Measurements from ENCODE around the gene RTN4RL1. TPM values are rescaled to one million over a fixed set of nuclear protein-coding genes. Genes with fewer than 3 reads are reported as not detected.

The RTN4RL1 gene
- total RNA-seq, 2 experiments from 2014 or later = not detected

DNA sequence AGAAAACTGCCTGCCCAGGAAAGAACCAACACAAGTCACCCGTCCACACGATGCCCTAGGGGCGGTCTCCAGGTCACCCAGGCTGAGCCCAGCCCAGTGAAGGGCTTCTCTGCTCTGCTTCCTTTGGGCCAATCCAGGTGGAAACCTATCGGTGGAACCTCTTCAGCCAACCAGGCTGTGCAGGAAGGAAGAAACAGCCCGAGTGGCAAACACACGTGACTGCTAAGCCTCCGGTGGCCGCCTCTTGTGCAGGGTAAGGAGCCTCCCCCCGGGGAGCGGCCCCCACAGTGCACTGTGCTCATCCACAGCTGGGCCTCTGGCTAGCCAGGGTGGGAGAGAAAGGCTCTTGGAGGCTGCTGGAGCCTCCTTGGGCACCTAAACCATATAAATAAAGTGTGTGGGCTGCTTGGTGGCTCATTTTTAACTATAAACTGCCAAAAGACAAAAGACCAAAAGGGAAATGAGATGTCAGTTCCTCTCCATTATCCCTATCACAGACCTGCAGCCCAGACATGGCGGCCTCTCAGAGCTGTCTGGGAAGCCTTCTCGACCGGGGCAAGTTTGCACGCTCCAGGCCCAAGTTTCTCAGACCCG lies 2.4 kb downstream of the RTN4RL1 start:
- no TSS peak for BruUV-seq (replicated peaks)
- no peak overlapping the region for H3K27ac ChIP-seq (ENCODE audit: low read depth, low read length, poor library complexity, severe bottlenecking)
- TF ChIP-seq EZH2phosphoT487 (IDR thresholded peaks at IDR 0.05; ENCODE audit: borderline replicate concordance, low read depth, low read length) = no peak
- TF ChIP-seq CTCF (conservative IDR thresholded peaks at IDR 0.05; ENCODE audit: low read length) = no peak
- POLR2A ChIA-PET = no interaction called here
- H3K4me2 ChIP-seq (ENCODE audit: low read length) = no peak overlapping the region
- H3K4me1 ChIP-seq (ENCODE audit: insufficient read depth, low read length, poor library complexity, severe bottlenecking) = peaks cover 6% of the 10 kb centered on the region
- CTCF ChIA-PET (ENCODE audit: unreplicated experiment) = no interaction called here
- no peak overlapping the region for H2AFZ ChIP-seq (ENCODE audit: low read length)
- H3K9me2 ChIP-seq (ENCODE audit: insufficient read depth, low read length) = no peaks in the 10 kb centered on the region
- no peak for DNase-seq (ENCODE audit: low spot score)
- no peaks in the 10 kb centered on the region for H4K20me1 ChIP-seq (ENCODE audit: insufficient read depth, low read length)
- intact Hi-C loops (cut with micrococcal nuclease; ENCODE audit: unreplicated experiment) = no loop called here
- H3K9me3 ChIP-seq (ENCODE audit: low read length) = no peaks in the 10 kb centered on the region
- H3K79me2 ChIP-seq (ENCODE audit: insufficient read depth, low read depth, low read length) = no peaks in the 10 kb centered on the region
- no peak overlapping the region for H3K4me3 ChIP-seq (ENCODE audit: low read depth, low read length, poor library complexity, severe bottlenecking)
- no peaks in the 10 kb centered on the region for H3K36me3 ChIP-seq (ENCODE audit: insufficient read depth, low read length)

GRCh38 chr17:2020721-2021120 lies 4.4 kb downstream of the RTN4RL1 start:
- H3K79me2 ChIP-seq (ENCODE audit: insufficient read depth, low read depth, low read length) = no peaks in the 10 kb centered on the region
- H3K9me3 ChIP-seq (ENCODE audit: low read length) = no peaks in the 10 kb centered on the region
- peaks cover 9% of the 10 kb centered on the region for H3K4me1 ChIP-seq (ENCODE audit: insufficient read depth, low read length, poor library complexity, severe bottlenecking)
- CTCF ChIA-PET (ENCODE audit: unreplicated experiment) = no interaction called here
- H3K4me3 ChIP-seq (ENCODE audit: low read depth, low read length, poor library complexity, severe bottlenecking) = no peak overlapping the region
- POLR2A ChIA-PET = no interaction called here
- H3K9me2 ChIP-seq (ENCODE audit: insufficient read depth, low read length) = no peaks in the 10 kb centered on the region
- no peak overlapping the region for H3K27ac ChIP-seq (ENCODE audit: low read depth, low read length, poor library complexity, severe bottlenecking)
- BruUV-seq (replicated peaks) = no TSS peak
- no peaks in the 10 kb centered on the region for H4K20me1 ChIP-seq (ENCODE audit: insufficient read depth, low read length)
- TF ChIP-seq EZH2phosphoT487 (IDR thresholded peaks at IDR 0.05; ENCODE audit: borderline replicate concordance, low read depth, low read length) = no peak
- no peak overlapping the region for H3K4me2 ChIP-seq (ENCODE audit: low read length)
- H3K36me3 ChIP-seq (ENCODE audit: insufficient read depth, low read length) = no peaks in the 10 kb centered on the region
- H2AFZ ChIP-seq (ENCODE audit: low read length) = no peak overlapping the region
- no peak for DNase-seq (ENCODE audit: low spot score)
- intact Hi-C loops (cut with micrococcal nuclease; ENCODE audit: unreplicated experiment) = no loop called here

GRCh38 chr17:2019723-2020122 lies 5.4 kb downstream of the RTN4RL1 start:
- ChIA-PET POLR2A (interaction anchor here (0.5 kb wide), 1 partner anchor 259 kb away, joined by 3 read pairs; no protein-coding TSS in a partner anchor), CTCF (ENCODE audit: unreplicated experiment) (no interaction called here)
- Histone ChIP-seq H4K20me1 (ENCODE audit: insufficient read depth, low read length) (no peaks in the 10 kb centered on the region), H3K36me3 (ENCODE audit: insufficient read depth, low read length) (no peaks in the 10 kb centered on the region), H3K4me3 (ENCODE audit: low read depth, low read length, poor library complexity, severe bottlenecking) (no peak overlapping the region), H3K9me3 (ENCODE audit: low read length) (no peaks in the 10 kb centered on the region), H3K4me2 (ENCODE audit: low read length) (no peak overlapping the region), H3K79me2 (ENCODE audit: insufficient read depth, low read depth, low read length) (no peaks in the 10 kb centered on the region), H3K4me1 (ENCODE audit: insufficient read depth, low read length, poor library complexity, severe bottlenecking) (peaks cover 5% of the 10 kb centered on the region), H3K9me2 (ENCODE audit: insufficient read depth, low read length) (no peaks in the 10 kb centered on the region), H3K27ac (ENCODE audit: low read depth, low read length, poor library complexity, severe bottlenecking) (no peak overlapping the region), H2AFZ (ENCODE audit: low read length) (no peak overlapping the region)
- no peak for DNase-seq (ENCODE audit: low spot score)
- intact Hi-C loops (cut with micrococcal nuclease; ENCODE audit: unreplicated experiment) = no loop called here
- TF ChIP-seq CTCF (conservative IDR thresholded peaks at IDR 0.05; ENCODE audit: low read length) (no peak), EZH2phosphoT487 (IDR thresholded peaks at IDR 0.05; ENCODE audit: borderline replicate concordance, low read depth, low read length) (no peak)
- BruUV-seq (replicated peaks) = no TSS peak
